MM.1S (cell line): Measurements from ENCODE around the gene ING5.

ENCODE experiments used
- DNase-seq: peaks from one replicate; pipeline ENCODE4 v3.0.0-alpha.2; 2015
- H2AFZ ChIP-seq: fragments of 300-600 bp; sonication (generic); 2 replicates; pipeline ENCODE4 v1.6.0; 2016; ENCODE audit warnings: antibody characterized with exemption, low read length
- H3F3A ChIP-seq: fragments of 300-600 bp; sonication (generic); 2 replicates; pipeline ENCODE4 v1.6.1; 2016; ENCODE audit warnings: mild to moderate bottlenecking, antibody characterized with exemption, low read length, moderate library complexity, mixed read lengths; ENCODE audit not compliant: insufficient read depth
- H3K27ac ChIP-seq: fragments of 300-600 bp; sonication (generic); 2 replicates; pipeline ENCODE4 v1.5.1; 2016; ENCODE audit warnings: mild to moderate bottlenecking, low read length
- H3K27me3 ChIP-seq: fragments of 300-600 bp; sonication (generic); replicated peaks from 2 replicates; pipeline ENCODE4 v1.6.0; 2016; ENCODE audit warnings: low read length; ENCODE audit not compliant: insufficient read depth
- H3K36me3 ChIP-seq: fragments of 300-600 bp; sonication (generic); replicated peaks from 2 replicates; pipeline ENCODE4 v1.6.1; 2016; ENCODE audit warnings: mild to moderate bottlenecking, low read length, mixed read lengths; ENCODE audit not compliant: insufficient read depth
- H3K4me1 ChIP-seq: fragments of 300-600 bp; sonication (generic); 2 replicates; pipeline ENCODE4 v1.6.1; 2016; ENCODE audit warnings: low read length, mixed read lengths
- H3K4me2 ChIP-seq: fragments of 300-600 bp; sonication (generic); 2 replicates; pipeline ENCODE4 v1.6.0; 2016; ENCODE audit warnings: low read depth, low read length
- H3K4me3 ChIP-seq: fragments of 300-600 bp; sonication (generic); 2 replicates; pipeline ENCODE4 v1.5.1; 2016; ENCODE audit warnings: low read length, mixed read lengths
- H3K79me2 ChIP-seq: fragments of 300-600 bp; sonication (generic); 2 replicates; pipeline ENCODE4 v1.6.1; 2016; ENCODE audit warnings: mixed run types, low read length, mixed read lengths
- H3K9ac ChIP-seq: fragments of 300-600 bp; sonication (generic); 2 replicates; pipeline ENCODE4 v1.6.1; 2016; ENCODE audit warnings: low read length, mixed read lengths
- H3K9me2 ChIP-seq: fragments of 300-600 bp; sonication (generic); replicated peaks from 2 replicates; pipeline ENCODE4 v1.6.1; 2016; ENCODE audit warnings: mild to moderate bottlenecking, low read length, mixed read lengths; ENCODE audit not compliant: insufficient read depth
- H3K9me3 ChIP-seq: fragments of 300-600 bp; sonication (generic); replicated peaks from 2 replicates; pipeline ENCODE4 v1.6.1; 2016; ENCODE audit warnings: mild to moderate bottlenecking, low read length, mixed read lengths; ENCODE audit not compliant: insufficient read depth
- H4K20me1 ChIP-seq: fragments of 300-600 bp; sonication (generic); 2 replicates; pipeline ENCODE4 v1.6.1; 2016; ENCODE audit warnings: mild to moderate bottlenecking, low read length, moderate library complexity, mixed read lengths; ENCODE audit not compliant: insufficient read depth
- EZH2 ChIP-seq: fragments of 300-600 bp; sonication (generic); optimal IDR thresholded peaks from 2 replicates; pipeline ENCODE3; 2017; ENCODE audit warnings: low read depth, mild to moderate bottlenecking, antibody characterized with exemption, low read length, mixed read lengths
- EZH2phosphoT487 ChIP-seq: fragments of 300-600 bp; sonication (generic); IDR thresholded peaks from 2 replicates; pipeline ENCODE4 v1.6.1; 2018; ENCODE audit warnings: antibody characterized with exemption, low read length
- TF ChIP-seq, protein P1 (sequence below): fragments of 300-600 bp; sonication (generic); IDR thresholded peaks from 2 replicates; pipeline ENCODE4 v1.5.1; 2016; ENCODE audit warnings: antibody characterized with exemption, low read length, mixed read lengths

The ING5 gene

DNA sequence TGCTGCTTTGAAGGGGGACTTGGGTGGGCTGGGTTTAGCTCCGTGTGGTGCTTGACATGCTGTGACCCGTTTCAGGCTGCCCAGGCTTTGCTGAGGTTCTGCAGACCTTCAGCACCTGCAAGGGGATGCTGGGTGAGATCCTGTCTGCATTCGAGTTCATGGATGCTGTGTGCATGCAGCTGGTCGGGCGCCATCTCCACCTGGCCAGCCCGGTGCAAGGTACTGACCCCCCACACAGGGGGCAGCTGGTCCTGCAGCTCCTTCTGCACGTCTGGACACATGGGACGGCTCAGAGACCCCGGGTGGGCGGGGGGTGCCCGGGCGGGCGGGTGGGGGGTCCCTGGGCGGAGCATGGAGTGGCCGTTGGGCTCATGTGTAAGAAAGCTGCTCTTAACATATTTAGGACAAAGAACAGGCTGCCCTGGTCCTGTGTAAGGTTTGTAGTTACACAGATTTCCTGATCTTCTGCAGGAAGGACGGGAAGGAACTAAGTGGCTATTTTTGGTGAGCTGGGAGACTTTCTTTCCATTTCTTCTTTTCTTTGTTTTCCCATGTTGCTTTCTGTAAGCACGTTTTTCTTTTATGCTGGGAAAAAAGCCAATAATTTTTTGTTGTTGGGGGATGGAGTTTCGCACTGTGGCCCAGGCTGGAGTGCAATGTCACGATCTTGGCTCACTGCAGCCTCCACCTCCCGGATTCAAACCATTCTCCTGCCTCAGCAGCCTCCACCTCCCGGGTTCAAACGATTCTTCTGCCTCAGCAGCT lies 48.4 kb downstream of the ING5 start:
- no peak overlapping the region for H2AFZ ChIP-seq

GRCh38 chr2:241751152-241751551 lies 49.3 kb downstream of the ING5 start:
- no peaks in the 10 kb centered on the region for H3F3A ChIP-seq
- DNase-seq = no peak
- H3K36me3 ChIP-seq = no peaks in the 10 kb centered on the region
- H3K27me3 ChIP-seq = no peaks in the 10 kb centered on the region
- H3K4me1 ChIP-seq = no peaks in the 10 kb centered on the region
- no peaks in the 10 kb centered on the region for H3K79me2 ChIP-seq
- no peak overlapping the region for H3K4me3 ChIP-seq
- no peaks in the 10 kb centered on the region for H3K9me2 ChIP-seq
- H3K4me2 ChIP-seq = no peak overlapping the region
- H3K9me3 ChIP-seq = no peaks in the 10 kb centered on the region
- no peak overlapping the region for H3K9ac ChIP-seq
- TF ChIP-seq EZH2 = no peak
- TF ChIP-seq EZH2phosphoT487 = no peak
- no peak overlapping the region for H3K27ac ChIP-seq
- H4K20me1 ChIP-seq = no peaks in the 10 kb centered on the region
- H2AFZ ChIP-seq = no peak overlapping the region

More for the DNA sequence above, 48.4 kb downstream of the ING5 start:
- Histone ChIP-seq H3K27me3 (no peaks in the 10 kb centered on the region), H3K79me2 (no peaks in the 10 kb centered on the region), H3K4me2 (no peak overlapping the region), H4K20me1 (no peaks in the 10 kb centered on the region), H3K4me3 (no peak overlapping the region), H3K9me3 (no peaks in the 10 kb centered on the region), H3K4me1 (no peaks in the 10 kb centered on the region), H3K9ac (no peak overlapping the region), H3K36me3 (no peaks in the 10 kb centered on the region), H3K9me2 (no peaks in the 10 kb centered on the region), H3K27ac (no peak overlapping the region), H3F3A (no peaks in the 10 kb centered on the region)
- TF ChIP-seq, protein P1, sequence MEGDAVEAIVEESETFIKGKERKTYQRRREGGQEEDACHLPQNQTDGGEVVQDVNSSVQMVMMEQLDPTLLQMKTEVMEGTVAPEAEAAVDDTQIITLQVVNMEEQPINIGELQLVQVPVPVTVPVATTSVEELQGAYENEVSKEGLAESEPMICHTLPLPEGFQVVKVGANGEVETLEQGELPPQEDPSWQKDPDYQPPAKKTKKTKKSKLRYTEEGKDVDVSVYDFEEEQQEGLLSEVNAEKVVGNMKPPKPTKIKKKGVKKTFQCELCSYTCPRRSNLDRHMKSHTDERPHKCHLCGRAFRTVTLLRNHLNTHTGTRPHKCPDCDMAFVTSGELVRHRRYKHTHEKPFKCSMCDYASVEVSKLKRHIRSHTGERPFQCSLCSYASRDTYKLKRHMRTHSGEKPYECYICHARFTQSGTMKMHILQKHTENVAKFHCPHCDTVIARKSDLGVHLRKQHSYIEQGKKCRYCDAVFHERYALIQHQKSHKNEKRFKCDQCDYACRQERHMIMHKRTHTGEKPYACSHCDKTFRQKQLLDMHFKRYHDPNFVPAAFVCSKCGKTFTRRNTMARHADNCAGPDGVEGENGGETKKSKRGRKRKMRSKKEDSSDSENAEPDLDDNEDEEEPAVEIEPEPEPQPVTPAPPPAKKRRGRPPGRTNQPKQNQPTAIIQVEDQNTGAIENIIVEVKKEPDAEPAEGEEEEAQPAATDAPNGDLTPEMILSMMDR = no peak
- TF ChIP-seq EZH2phosphoT487 (no peak), EZH2 (no peak)
- no peak for DNase-seq

GRCh38 chr2:241751776-241752175 lies 49.9 kb downstream of the ING5 start:
- Histone ChIP-seq H4K20me1 (no peaks in the 10 kb centered on the region), H3K9me2 (no peaks in the 10 kb centered on the region), H3K4me3 (no peak overlapping the region), H3K4me2 (no peak overlapping the region), H3K9me3 (no peaks in the 10 kb centered on the region), H3K9ac (no peak overlapping the region), H3K4me1 (no peaks in the 10 kb centered on the region), H3K27ac (no peak overlapping the region), H3F3A (no peaks in the 10 kb centered on the region), H3K27me3 (no peaks in the 10 kb centered on the region), H3K36me3 (no peaks in the 10 kb centered on the region), H3K79me2 (no peaks in the 10 kb centered on the region), H2AFZ (no peak overlapping the region)
- no peak for DNase-seq
- TF ChIP-seq EZH2phosphoT487 (no peak), EZH2 (no peak)
- TF ChIP-seq, protein P1 = no peak

DNA sequence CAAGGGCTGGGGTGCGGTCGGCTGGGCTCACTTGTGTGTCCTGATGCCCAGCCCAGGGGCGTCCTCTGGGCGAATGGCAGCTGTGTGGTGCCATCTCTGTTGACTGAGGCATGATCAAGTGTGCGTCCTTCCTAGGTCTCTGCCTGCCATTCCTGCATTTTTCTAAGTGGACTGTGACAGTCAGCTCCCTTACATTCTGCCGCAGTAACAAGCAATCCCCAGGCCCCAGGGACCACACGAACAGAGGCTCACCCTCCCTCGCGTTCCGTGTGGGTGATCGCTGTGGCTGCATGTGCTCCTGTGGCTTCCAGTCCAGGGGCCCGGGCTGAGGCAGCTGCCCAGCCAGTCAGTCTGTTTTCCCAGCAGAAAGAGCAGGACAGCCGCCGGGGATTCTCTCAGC lies 50.4 kb downstream of the ING5 start:
- no peak overlapping the region for H3K27ac ChIP-seq

More for the DNA sequence above, 50.4 kb downstream of the ING5 start:
- TF ChIP-seq, protein P1 = no peak
- no peak for TF ChIP-seq EZH2phosphoT487
- no peak for TF ChIP-seq EZH2
- DNase-seq = no peak
- H3K9me2 ChIP-seq = no peaks in the 10 kb centered on the region
- H3K9ac ChIP-seq = no peak overlapping the region
- no peaks in the 10 kb centered on the region for H4K20me1 ChIP-seq
- H3K4me1 ChIP-seq = no peaks in the 10 kb centered on the region
- H3K27me3 ChIP-seq = no peaks in the 10 kb centered on the region
- H3K4me2 ChIP-seq = no peak overlapping the region
- no peaks in the 10 kb centered on the region for H3F3A ChIP-seq
- no peak overlapping the region for H3K4me3 ChIP-seq
- no peaks in the 10 kb centered on the region for H3K79me2 ChIP-seq
- no peaks in the 10 kb centered on the region for H3K36me3 ChIP-seq
- H2AFZ ChIP-seq = no peak overlapping the region
- no peaks in the 10 kb centered on the region for H3K9me3 ChIP-seq
